Epidermal melanocyte (primary cell): ENCODE results near the gene ASS1.
A peak's percentile ranks its signal among the peaks of the same experiment; 100 is the strongest.

ENCODE experiments used
- DNase-seq: peaks from one replicate; pipeline ENCODE4 v3.0.0; 2011; ENCODE audit warnings: low spot score; ENCODE audit not compliant: insufficient read length

ASS1 gene

GRCh38 chr9:130454096-130454811, 9.5 kb downstream of the ASS1 start:
- DNase-seq, result no peak

- no peak for DNase-seq
These were observed 10.1 kb downstream of the ASS1 start for GRCh38 chr9:130454812-130455325.

- no peak for DNase-seq
These were observed 13.5 kb downstream of the ASS1 start for GRCh38 chr9:130458027-130458803.

- no peak for DNase-seq
These were observed 14.0 kb downstream of the ASS1 start for GRCh38 chr9:130458804-130459067.

- DNase-seq, result no peak
These were observed 14.4 kb downstream of the ASS1 start for GRCh38 chr9:130459151-130459550.

- no peak for DNase-seq
These were observed 15.3 kb downstream of the ASS1 start for GRCh38 chr9:130459941-130460669.

- peak; percentile 60 for DNase-seq
These were observed 16.5 kb downstream of the ASS1 start for GRCh38 chr9:130461218-130461630.

- DNase-seq, result no peak
These were observed 17.0 kb downstream of the ASS1 start for GRCh38 chr9:130461731-130462130.

GRCh38 chr9:130462685-130463540, 18.2 kb downstream of the ASS1 start:
- no peak for DNase-seq

- no peak for DNase-seq
These were observed 19.3 kb downstream of the ASS1 start for GRCh38 chr9:130463763-130464745.

GRCh38 chr9:130465383-130466096, 20.8 kb downstream of the ASS1 start:
- no peak for DNase-seq

- DNase-seq, result no peak
These were observed 21.9 kb downstream of the ASS1 start for GRCh38 chr9:130466537-130467217.

GRCh38 chr9:130467316-130467715, 22.6 kb downstream of the ASS1 start:
- DNase-seq, result no peak

- DNase-seq, result no peak
These were observed 23.8 kb downstream of the ASS1 start for GRCh38 chr9:130468566-130468965.

- DNase-seq, result no peak
These were observed 25.5 kb downstream of the ASS1 start for GRCh38 chr9:130470269-130470668.

GRCh38 chr9:130470950-130471349, 26.2 kb downstream of the ASS1 start:
- DNase-seq, result no peak

GRCh38 chr9:130471411-130472183, 26.8 kb downstream of the ASS1 start:
- no peak for DNase-seq

- no peak for DNase-seq
These were observed 27.5 kb downstream of the ASS1 start for GRCh38 chr9:130472184-130472705.
